NCI-H460 (cell line): ENCODE results near the gene PLG. TPM values are rescaled to one million over a fixed set of nuclear protein-coding genes. Genes with fewer than 3 reads are reported as not detected.
"Not testable (repeated sequence)": the region's sequence is repeated elsewhere in the genome, so short reads cannot be mapped to it uniquely, and the experiment has no call there.

Source experiments
- DNase-seq: peaks from one replicate; pipeline ENCODE4 v3.0.0-alpha.2; 2016; ENCODE audit warnings: low read depth; ENCODE audit errors: extremely low read depth
- polyA plus RNA-seq: library from polyadenylated mRNA; depleted of rRNA; stranded (reverse); fragments of >200 nt; gene quantifications from 2 replicates; pipeline ENCODE4 v1.2.3, GENCODE V29; 2014; cell fraction: nucleus; rRNA removed
- total RNA-seq: library from RNA; depleted of rRNA; stranded (reverse); fragments of >200 nt; shearing (Covaris generic); gene quantifications from 2 replicates; pipeline ENCODE4 v1.2.3, GENCODE V29; 2014; rRNA removed

Gene PLG
- not detected in 2 replicates for total RNA-seq
- not detected in 2 replicates for polyA plus RNA-seq

GRCh38 chr6:160701918-160702680, at the start of gene PLG:
Gene PLG, plus strand, starts transcription at chr6:160702244. Its CDS starts 61 bp downstream, at chr6:160702305.
- DNase-seq, result not testable (repeated sequence)

GRCh38 chr6:160659562-160659961, 42.5 kb upstream of the PLG start:
- no peak for DNase-seq

- DNase-seq, result no peak
Observed at GRCh38 chr6:160661216-160661615, 40.8 kb upstream of the PLG start.

DNA sequence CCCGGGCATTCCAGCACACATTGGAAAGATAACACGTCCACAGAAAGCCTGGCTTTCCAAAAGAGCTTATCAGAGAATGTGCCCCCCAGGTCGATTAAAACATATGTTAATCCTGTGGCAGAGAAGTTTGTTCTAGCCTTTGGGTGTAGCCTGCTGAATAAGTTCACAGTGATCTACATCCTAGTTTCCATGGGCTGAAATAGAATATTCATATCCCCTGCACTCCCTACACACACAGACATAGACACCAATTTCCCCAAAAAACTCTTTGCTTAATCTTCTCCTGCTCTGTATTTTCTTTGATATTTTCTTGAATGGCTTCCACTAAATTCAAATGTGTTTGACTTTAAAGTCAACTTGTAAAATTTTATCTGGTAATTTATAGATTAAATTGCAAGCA, 39.6 kb upstream of the PLG start:
- DNase-seq, result no peak

GRCh38 chr6:160662842-160663241, 39.2 kb upstream of the PLG start:
- no peak for DNase-seq

DNA sequence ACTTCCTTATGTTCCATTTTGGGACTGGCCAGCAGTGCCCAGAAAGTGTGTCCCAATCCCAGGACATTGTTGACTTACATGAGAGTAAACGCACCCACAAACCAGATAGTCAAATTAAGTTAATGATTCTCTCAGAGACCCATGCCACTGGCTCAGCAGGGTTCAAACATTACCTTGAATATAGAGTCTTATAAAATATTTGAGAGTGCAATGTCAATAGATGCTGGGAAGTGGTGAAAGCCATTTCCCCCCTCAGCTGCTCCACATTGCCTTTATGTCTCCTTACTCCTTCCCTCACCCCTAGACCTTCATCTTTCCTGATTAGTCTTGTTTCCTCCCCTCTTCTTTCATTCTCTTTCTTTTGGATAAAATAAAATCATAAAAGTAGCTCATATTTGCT, 37.8 kb upstream of the PLG start, which contains the start of gene LPA:
Gene LPA, minus strand, starts transcription at position 78 of the 400 bp plus-strand sequence. Its CDS starts 61 bp downstream, at position 17.
- not testable (repeated sequence) for DNase-seq

- DNase-seq, result peak; percentile 8
Observed at GRCh38 chr6:160667639-160668481, 34.2 kb upstream of the PLG start.

GRCh38 chr6:160668589-160668988, 33.5 kb upstream of the PLG start:
- DNase-seq, result no peak

- DNase-seq, result not testable (repeated sequence)
Observed at GRCh38 chr6:160676418-160676817, 25.6 kb upstream of the PLG start.

DNA sequence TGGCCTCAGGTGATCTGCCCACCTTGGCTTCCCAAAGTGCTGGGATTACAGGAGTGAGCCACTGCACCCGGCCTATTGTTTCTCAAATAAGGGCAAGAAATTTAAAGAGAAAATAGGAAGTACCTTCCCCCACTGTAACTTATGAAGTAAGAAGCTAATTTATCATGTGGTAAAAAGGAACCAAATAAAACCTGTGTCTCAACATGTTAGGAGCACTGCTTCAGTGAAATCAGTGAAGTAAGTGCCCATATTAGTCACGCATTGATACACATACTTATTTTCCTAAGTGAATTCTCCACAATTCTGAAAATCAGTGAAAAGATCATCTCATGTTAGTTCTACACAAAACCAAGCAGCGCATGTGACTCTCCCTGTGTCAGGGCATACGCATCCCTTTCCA, 23.8 kb upstream of the PLG start:
- DNase-seq, result no peak

DNA sequence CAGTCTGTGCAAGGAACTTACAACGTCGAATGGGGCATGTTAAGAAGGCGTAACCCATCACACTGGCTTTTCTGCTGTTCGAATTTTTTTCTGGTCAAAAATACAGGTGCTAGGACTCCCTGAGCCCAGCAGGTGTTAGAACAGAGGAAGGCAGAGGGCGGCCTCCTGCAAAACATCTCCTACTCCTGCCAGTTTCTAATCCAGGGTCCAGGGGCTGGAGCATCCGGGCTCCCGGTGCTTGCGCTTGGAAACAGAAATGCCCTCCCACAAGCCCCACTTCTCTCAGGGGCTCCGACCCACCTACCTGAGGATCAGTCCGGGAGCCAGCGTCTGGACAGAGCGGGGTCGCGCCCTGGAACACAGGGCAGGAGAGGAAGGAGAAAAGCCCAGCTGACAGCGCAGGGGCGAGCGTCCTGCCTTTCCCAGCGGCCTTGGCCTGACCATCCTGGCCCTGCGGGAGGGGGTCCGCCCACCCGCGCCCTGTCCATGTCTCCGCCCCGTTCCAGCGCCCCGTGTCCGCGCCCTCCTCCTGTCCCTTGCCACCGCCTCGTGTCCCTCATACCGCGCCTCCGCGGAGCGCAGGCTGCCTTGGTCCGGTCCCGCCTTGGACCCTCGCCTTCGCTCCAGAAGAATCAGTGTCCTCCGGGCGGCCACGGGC, 23.2 kb upstream of the PLG start:
- DNase-seq, result no peak

DNA sequence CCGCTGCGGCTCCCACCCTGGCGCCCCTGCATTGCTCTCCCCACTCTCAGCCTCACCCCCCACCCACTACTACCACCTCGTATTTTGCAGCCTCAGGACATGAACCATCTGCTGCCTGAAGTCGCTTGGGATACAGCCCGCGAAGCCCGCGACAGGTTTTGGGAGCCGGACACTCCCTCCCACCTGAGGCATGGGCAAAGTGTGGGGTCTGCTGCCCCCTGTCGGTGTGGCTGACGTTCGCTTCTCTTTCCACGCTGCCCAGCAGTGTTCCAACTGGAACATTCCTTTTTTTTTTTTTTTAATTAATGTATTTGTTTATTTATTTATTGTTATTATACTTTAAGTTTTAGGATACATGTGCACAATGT, 22.7 kb upstream of the PLG start:
- no peak for DNase-seq

- not testable (repeated sequence) for DNase-seq
Observed at GRCh38 chr6:160685101-160685761, 16.8 kb upstream of the PLG start.

DNA sequence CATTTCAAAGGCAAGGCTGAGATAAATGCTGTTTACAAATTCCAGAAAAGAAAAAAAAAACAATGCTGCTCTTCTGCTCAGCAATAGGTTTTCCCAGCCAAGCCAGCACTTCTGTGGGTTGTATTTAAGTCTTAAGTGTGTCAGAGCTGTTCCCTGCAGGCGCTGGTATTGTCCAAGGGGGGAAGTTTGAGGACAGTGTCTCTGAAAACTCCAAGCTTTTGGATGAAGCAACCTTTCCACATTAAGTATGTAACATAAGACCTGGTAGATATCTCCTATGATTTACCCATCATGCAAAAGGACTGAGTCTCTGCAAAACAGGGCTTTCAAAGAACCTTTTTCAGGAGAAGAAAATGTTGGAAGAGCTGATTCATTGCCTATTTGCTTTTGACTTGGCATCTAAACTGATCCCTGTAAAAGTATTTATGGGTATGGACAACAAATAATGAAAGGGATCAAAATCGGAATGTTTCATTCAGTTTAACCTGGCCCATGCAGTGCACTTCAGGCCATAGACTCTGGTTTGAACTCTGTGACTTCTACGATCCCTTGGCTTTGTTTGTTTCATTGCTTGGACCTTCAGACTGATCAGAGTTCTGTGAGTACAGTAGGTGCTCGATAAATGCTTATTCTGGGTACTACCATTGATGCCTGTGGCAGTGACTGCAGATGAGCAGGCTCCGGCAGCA, 16.1 kb upstream of the PLG start:
- DNase-seq, result no peak

- DNase-seq, result no peak
Observed at GRCh38 chr6:160690458-160690857, 11.6 kb upstream of the PLG start.

GRCh38 chr6:160691617-160692016, 10.4 kb upstream of the PLG start:
- DNase-seq, result no peak

- no peak for DNase-seq
Observed at GRCh38 chr6:160692369-160692959, 9.6 kb upstream of the PLG start.

DNA sequence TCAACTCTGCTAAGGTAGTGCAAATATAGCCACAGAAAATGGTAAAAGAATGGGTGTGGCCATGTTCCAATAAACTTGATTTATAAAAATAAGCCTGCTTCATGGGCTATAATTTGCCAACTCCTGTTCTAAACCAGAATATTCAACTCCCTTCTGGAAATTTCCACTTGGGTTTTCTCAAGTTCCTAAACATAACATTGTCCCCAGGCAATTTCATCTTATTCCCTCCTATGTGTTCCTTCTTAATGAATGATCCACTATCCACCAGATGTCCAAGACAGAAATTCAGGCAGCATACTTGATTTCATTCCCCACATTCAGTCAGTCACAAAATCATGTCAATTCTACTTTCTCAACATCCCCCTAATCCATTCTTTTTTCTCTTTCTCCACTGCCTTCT, 7.0 kb upstream of the PLG start:
- not testable (repeated sequence) for DNase-seq

DNA sequence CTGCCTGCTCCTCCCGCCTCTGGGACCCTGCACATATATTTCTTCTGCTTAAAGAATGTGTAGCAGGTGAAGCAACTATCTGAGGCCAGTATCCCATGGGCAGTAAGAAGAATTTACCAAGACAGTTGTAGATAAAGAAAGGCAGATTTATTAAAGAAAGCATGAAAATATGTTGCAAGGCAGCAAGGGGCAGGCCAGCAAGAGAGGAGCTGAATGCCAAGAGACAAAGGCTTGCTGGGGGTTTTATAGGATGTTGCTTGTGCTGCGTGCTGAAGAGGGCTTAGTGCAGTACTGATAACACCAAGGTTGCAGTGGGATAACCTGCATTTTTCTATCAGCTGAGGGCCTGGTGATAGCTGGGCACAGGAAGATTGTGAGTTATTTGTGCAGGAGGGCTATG, 6.4 kb upstream of the PLG start:
- DNase-seq, result not testable (repeated sequence)

GRCh38 chr6:160696884-160697283, 5.2 kb upstream of the PLG start:
- not testable (repeated sequence) for DNase-seq
